GM18502 (cell line): ENCODE results near the gene TCHP.

Experiments
- ATAC-seq: cut with Tn5 transposase; IDR thresholded peaks from one replicate; pipeline ENCODE4 v1.9.1; 2021; ENCODE audit warnings: mild to moderate bottlenecking; ENCODE audit not compliant: unreplicated experiment, poor library complexity

The TCHP gene

DNA sequence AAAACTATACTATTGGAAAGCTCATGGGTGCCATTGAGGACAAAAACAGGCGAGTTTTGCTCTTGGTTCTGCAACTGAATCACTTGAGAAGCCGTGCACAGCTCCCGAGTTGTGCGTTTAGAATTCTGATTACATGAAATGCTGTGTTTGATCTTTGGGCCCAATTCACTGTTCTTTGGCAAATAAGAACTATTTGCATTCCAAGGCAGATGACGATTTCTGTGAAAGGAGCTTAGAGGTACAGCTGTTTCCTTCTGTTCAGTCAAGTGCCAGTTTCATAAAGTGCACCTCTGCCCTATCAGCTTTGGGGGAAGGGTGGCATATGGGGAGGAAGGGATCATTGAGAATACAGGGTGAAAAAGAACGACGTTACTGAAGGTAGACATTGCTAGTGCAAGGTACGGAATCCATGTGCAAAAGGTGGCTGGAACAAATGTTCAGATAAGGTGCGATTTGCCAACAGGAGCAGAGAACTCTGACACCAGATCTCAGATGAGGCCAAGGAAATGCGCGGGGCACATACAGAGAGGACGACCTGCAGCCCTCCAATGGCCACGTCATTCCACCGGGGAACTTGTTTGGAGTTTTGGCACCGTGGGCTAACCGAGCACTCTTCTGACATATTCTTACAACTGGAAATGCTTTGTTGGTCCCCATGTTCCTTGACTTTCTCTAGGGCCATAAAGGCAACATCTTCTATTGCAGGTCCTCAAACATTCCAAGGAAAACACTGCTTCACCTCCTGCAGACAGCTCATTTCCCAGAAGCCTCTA lies 30.1 kb downstream of the TCHP start:
- ATAC-seq = no peak

GRCh38 chr12:109931143-109931542 lies 31.1 kb downstream of the TCHP start:
- no peak for ATAC-seq

GRCh38 chr12:109932878-109933503 lies 32.9 kb downstream of the TCHP start:
- no peak for ATAC-seq

GRCh38 chr12:109934026-109934425 lies 34.0 kb downstream of the TCHP start:
- ATAC-seq = no peak

GRCh38 chr12:109937371-109937770 lies 37.3 kb downstream of the TCHP start:
- no peak for ATAC-seq

DNA sequence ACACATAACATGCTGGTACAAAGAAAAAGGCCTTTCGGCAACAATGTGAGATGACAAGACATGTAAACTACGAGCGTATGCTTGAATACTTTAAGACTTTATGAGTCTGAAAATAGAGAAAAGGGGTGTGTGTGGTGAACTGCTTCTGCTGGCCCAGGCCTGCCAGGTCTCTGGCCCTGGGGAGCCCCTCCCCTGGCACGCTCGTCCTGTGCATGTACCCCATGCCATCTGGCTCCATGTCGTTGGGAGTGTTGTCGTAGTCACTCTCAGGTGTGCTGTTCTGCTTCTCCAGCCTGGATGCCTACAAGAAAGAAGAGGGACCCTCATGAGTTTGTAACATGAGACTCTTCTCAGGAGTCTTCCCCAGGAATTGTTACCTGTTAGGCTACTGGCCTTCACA lies 38.9 kb downstream of the TCHP start:
- ATAC-seq = no peak

- ATAC-seq = no peak
Measured at GRCh38 chr12:109939504-109939903, 39.4 kb downstream of the TCHP start.

DNA sequence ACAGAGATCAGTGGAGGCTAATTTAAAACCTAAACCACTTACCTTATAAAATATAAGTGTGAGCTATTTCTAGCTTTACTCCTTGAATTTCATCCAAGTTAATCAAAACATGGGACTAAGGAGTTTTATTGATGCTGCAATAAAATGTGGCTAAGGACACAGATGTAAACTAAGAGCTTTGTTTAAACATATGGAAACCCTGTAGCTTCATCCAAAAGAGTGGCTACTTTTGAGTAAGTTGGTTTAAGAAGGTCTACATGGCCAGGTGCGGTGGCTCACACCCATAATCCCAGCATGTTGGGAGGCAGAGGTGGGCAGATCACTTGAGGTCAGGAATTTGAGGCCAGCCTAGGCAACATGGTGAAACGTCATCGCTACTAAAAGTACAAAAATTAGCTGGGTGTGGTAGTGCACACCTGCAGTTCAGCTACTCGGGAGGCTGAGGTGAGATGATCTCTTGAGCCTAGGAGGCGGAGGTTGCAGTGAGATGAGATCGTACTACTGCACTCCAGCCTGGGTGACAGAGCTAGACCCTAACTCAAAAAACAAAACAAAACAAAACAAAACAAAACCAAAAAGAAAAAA lies 40.4 kb downstream of the TCHP start:
- ATAC-seq = no peak

- ATAC-seq = no peak
Measured at GRCh38 chr12:109943811-109944210, 43.7 kb downstream of the TCHP start.

GRCh38 chr12:109944561-109945359 lies 44.7 kb downstream of the TCHP start:
- ATAC-seq = no peak

DNA sequence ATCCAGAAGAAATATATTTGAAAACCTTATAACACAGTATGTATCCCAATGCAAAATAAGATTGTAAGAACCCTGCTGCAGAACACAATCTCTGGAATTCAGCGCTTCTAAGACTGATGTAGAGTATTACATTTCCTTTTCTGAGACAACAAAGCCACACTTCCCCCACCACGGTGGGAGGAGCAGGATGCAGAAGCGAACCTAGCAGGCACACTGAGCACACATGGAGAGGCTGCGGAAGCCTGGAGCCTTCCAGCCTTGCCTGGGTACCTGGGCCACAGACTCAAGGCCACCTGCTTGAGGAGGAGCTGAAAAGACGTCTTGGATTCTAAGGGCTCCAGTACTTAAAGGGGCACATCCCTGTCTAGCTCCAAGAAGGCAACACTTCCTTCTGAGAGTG lies 46.4 kb downstream of the TCHP start:
- no peak for ATAC-seq

GRCh38 chr12:109946913-109947312 lies 46.8 kb downstream of the TCHP start:
- ATAC-seq = no peak

DNA sequence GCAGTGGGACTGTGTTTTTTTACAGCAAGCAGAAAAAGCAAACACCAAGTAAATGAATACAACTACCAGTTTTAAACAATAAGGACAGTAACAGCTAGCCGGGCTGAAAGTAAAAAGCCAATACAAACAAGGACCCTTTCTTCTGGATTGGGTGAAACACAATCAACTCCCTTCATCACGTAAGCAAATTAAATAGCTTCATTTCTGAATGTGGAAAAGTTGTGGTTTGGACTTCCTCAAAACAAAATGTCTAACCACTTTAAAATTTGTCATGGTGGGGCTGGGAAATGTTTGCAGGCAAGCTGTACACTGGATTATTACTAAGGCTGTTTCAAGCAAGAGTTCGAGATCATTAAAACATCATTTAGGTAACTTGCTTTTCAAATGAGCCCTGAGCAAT lies 47.4 kb downstream of the TCHP start:
- ATAC-seq = no peak

DNA sequence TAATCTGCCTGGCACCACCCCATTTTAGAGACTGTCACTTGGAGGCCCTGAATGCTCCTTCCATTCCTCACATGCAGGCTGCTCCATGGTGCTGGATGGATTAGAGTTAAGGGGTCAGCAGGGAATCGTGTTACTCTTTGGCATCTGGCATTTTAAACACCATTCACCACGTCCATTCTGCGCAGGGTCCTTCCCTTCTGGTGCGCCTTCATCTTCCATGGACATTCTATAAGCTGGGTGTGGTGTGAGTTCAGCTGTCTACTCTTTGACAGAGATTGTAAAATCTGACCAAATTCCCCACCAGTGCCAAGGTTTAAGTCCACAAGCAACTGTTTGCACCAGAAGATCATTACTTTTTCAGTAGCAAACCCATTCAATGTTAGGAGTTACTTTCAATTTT lies 48.3 kb downstream of the TCHP start:
- no peak for ATAC-seq

DNA sequence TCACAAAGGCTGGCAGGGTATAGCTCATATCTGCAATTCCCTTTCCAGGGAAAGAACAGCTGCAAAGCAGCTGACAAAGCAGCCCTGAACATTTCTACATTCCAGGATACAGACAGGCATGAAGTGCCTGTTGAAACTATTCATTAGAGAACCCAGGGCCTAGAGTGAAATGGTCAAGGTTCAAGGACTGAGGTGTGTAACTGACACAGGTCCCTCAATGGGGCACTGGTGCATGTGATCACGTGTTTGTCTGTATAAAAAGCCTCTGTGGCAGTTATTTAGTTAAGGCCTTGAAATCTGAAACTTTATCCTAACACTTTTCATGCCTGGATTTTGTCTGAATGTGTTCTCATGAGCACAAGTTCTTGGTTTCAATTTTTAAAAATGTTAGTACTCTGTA lies 49.0 kb downstream of the TCHP start:
- no peak for ATAC-seq

GRCh38 chr12:109950625-109951024 lies 50.6 kb downstream of the TCHP start:
- ATAC-seq = no peak

DNA sequence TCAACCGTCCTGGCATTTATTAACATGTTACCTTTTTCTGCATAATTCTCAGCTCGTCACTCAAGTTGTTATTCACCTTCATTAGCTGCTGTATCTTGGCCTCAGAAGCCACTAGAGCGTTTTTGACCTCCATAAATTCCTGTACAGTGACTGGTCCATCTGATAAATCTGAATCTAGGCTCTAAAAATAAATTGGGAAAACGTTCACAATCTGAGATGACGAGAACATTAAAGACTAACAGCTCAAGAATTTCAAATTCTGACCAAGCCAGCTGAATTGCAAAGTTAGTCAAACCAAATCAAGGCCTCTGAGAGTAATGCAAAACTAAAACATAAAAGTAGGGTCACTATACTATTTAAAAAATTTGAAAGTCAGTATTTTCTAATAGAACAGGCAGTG lies 51.1 kb downstream of the TCHP start:
- ATAC-seq = no peak

GRCh38 chr12:109951751-109952150 lies 51.7 kb downstream of the TCHP start:
- no peak for ATAC-seq

DNA sequence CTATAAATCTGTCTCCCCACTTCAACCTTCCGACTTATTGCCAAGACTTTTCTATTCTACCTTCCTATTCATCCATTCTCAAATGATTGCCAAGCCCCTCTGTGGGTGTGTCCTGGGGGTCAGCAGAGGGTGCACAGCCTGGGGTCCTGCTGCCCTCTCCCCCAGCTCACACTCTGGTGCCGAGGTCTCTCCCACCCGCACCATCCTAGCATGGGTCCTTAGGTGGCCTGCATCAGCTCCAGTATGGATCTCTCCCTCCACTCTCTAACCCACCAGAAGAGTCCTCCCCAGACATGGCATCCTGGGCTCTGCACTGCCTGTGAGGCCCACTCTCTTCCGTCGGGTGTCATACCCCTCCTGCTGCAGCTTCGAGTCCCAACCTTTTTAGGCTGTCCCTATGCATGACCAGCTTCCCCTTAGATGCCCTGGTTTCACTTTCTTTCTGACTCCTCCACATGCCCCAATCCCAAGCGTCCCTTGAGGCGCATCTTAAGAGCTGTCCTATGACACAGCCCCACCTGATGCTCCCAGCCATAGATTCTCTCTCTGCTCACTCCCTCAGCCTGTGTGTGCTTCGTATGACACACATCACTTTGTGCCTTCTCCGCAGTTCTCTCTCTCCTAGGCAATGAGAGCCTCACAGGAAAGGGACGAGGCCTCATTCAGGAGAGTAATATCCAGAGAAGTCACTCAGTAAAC lies 52.2 kb downstream of the TCHP start:
- ATAC-seq = no peak

DNA sequence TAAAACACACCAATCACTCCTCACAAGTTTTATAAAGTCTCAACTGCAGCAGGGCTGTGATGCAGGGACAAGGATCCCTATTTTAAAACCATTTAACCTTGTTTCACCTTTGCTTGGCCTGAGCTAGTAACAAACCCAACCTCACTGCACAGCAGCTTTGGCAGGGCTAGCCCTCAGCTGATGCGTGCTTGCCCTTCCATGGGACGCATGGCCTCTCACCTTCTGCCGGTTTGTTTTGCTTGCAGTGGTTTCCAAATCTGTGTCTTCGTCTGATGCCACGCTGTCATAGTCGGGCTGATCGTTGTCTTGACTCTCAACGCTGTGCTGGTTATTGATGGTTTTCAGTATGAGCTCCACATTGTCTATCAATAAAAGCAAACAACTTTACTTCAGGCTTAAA lies 52.8 kb downstream of the TCHP start:
- no peak for ATAC-seq
